Activated naive CD8-positive, alpha-beta T cell (primary cell): ENCODE data around the gene NELL1.

ENCODE experiments used
- H3K27ac Mint-ChIP-seq: one replicate; pipeline ENCODE4 v1.8.0; 2021; ENCODE audit warnings: mixed read lengths
- H3K27me3 Mint-ChIP-seq: one replicate; pipeline ENCODE4 v1.8.0; 2021; ENCODE audit warnings: mixed read lengths
- H3K36me3 Mint-ChIP-seq: one replicate; pipeline ENCODE4 v1.8.0; 2021; ENCODE audit warnings: mixed read lengths
- H3K4me1 Mint-ChIP-seq: one replicate; pipeline ENCODE4 v1.8.0; 2021; ENCODE audit warnings: low read depth, mixed read lengths
- H3K4me3 Mint-ChIP-seq: one replicate; pipeline ENCODE4 v1.8.0; 2021; ENCODE audit warnings: mild to moderate bottlenecking, mixed read lengths
- H3K9me3 Mint-ChIP-seq: one replicate; pipeline ENCODE4 v1.8.0; 2021; ENCODE audit warnings: low read depth, mixed read lengths

The NELL1 gene

DNA sequence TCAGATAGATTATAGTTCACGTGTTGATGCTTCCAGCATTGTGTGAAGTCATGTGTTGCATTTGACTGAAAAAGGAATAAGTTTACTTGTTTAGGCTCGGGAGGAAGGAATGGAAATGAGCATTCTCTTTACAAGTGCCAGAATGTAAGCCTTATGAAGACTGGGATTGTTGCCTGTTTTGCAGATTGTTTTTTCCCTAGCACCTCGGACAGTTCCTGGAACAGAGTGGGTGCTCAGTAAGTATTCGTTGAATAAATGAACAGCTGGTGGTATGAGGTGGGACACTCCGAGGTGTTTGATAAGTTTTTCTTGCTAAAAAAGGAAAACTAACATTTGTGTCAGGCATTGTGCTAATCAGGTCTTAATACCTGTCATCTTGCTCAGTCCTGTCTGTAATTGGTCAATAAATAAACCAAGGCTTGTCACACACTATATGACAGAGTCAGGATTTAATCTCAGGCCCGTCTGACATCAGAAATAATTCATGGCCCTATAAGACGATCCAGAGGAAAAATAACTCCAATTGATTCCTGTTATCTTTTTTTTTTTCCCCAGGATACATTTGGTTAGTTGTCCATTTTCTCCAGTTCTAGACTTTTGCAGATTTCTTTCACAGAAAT lies 304.7 kb downstream of the NELL1 start:
- no peak overlapping the region for H3K27ac Mint-ChIP-seq
- H3K36me3 Mint-ChIP-seq: no peaks in the 10 kb centered on the region
- no peaks in the 10 kb centered on the region for H3K27me3 Mint-ChIP-seq
- H3K4me1 Mint-ChIP-seq: no peaks in the 10 kb centered on the region
- H3K9me3 Mint-ChIP-seq: no peaks in the 10 kb centered on the region
- H3K4me3 Mint-ChIP-seq: no peak overlapping the region

DNA sequence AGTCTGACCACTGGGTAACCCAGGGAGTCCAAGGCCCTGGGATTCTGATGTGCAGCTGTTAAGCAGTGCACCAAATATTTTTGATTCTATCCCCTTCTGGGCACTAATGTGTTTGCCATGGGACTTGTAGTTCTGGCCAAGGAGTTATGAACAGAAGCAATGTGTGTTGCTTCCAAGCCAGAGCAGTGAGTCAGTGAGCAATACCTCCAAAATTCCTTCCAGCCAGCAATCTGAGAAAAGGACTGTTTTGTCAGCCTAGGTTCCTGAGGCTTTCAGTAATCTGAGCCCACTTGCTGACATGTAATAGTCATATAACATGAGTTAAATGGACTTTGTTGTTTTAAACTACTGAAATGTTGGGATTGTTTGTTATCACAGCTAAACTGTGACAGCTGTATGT lies 311.4 kb downstream of the NELL1 start:
- no peak overlapping the region for H3K4me3 Mint-ChIP-seq

DNA sequence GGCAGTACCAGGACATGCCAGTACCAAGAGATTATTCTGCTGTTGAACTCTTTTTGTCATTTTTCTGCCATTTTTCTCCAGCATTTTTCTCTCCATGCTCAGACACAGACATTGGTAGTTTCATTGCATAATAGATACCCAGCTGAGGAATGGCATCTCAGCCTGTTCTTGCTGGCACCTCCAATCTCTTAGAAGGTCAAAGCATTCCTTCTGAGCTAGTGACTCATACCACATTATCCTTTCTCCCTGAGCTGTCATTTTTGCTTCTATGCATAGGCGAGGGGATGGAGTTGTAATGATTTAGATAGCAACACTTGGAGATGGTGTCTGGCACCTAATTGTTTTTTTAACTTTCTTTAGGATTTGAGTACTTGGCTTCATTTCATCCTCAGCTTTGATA lies 321.1 kb downstream of the NELL1 start:
- no peak overlapping the region for H3K27ac Mint-ChIP-seq
- no peaks in the 10 kb centered on the region for H3K36me3 Mint-ChIP-seq
- peaks cover 9% of the 10 kb centered on the region for H3K9me3 Mint-ChIP-seq
- no peak overlapping the region for H3K4me3 Mint-ChIP-seq
- no peaks in the 10 kb centered on the region for H3K27me3 Mint-ChIP-seq
- H3K4me1 Mint-ChIP-seq: no peaks in the 10 kb centered on the region

More for the DNA sequence above, 311.4 kb downstream of the NELL1 start:
- H3K36me3 Mint-ChIP-seq: no peaks in the 10 kb centered on the region
- no peak overlapping the region for H3K27ac Mint-ChIP-seq
- H3K4me1 Mint-ChIP-seq: no peaks in the 10 kb centered on the region
- no peaks in the 10 kb centered on the region for H3K27me3 Mint-ChIP-seq
- H3K9me3 Mint-ChIP-seq: peaks cover 3% of the 10 kb centered on the region

DNA sequence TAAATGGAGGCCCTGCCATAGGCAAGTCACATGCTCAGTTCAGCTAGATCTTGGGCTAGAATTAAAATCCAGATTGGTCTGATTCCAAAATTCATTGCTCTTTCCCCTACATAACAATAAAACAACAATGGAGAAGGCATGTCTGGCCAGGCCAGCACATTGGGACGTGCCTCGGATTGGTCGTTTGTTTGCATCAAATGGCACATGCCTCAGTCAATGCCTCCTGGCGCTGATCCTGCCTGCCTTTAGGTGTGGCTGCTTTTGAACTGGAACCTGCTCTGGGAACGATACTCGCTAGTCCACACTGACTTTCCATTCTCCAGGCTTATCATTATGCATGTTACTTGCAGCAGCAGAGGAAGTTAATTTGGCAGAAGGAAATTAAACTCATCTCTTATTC lies 322.1 kb downstream of the NELL1 start:
- no peaks in the 10 kb centered on the region for H3K27me3 Mint-ChIP-seq
- H3K4me1 Mint-ChIP-seq: no peaks in the 10 kb centered on the region
- H3K9me3 Mint-ChIP-seq: peaks cover 13% of the 10 kb centered on the region
- no peak overlapping the region for H3K27ac Mint-ChIP-seq
- H3K36me3 Mint-ChIP-seq: no peaks in the 10 kb centered on the region
- H3K4me3 Mint-ChIP-seq: no peak overlapping the region

DNA sequence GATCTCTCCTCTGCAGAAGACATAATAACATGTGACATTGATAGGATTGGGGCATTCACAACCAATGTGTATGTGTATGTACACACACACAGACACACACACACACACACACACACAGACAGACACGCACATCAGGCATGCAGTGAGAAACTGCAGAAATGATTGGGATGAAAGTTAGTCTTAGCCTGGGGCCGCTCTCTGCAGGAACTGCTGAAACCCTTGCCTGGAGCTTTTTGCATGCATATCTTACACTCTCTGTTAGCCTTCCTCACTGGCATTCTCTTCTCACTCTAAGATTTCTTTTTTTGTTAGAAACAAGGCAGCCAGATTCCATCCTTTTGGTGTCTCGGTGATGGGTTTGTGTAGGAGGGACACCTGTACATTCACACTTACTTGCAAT lies 337.9 kb downstream of the NELL1 start:
- Mint-ChIP-seq H3K36me3 (no peaks in the 10 kb centered on the region), H3K27me3 (peaks cover 2% of the 10 kb centered on the region), H3K4me1 (no peaks in the 10 kb centered on the region), H3K27ac (no peak overlapping the region), H3K9me3 (peaks cover 12% of the 10 kb centered on the region), H3K4me3 (no peak overlapping the region)

DNA sequence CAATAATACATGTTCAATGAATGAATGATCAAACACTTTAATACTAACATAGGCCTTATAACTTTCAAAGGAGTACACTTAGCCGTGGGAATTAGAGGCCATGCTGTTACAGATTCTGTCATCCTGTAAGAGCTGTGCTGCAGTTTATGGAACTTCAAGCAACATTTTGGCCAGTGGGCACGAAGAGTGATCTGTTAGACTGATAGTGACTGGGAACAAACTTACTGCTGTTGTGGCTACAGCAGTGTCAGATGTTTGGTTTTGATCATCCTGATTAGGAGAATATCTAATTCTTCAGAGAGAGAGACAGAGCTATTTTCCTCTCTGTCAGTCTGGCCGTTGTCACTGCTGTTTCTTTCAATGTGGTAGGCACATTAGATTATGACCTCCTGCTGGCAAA lies 348.9 kb downstream of the NELL1 start:
- no peak overlapping the region for H3K4me3 Mint-ChIP-seq
- no peaks in the 10 kb centered on the region for H3K4me1 Mint-ChIP-seq
- peaks cover 1% of the 10 kb centered on the region for H3K27me3 Mint-ChIP-seq
- H3K36me3 Mint-ChIP-seq: no peaks in the 10 kb centered on the region
- no peak overlapping the region for H3K27ac Mint-ChIP-seq
- peaks cover 4% of the 10 kb centered on the region for H3K9me3 Mint-ChIP-seq

DNA sequence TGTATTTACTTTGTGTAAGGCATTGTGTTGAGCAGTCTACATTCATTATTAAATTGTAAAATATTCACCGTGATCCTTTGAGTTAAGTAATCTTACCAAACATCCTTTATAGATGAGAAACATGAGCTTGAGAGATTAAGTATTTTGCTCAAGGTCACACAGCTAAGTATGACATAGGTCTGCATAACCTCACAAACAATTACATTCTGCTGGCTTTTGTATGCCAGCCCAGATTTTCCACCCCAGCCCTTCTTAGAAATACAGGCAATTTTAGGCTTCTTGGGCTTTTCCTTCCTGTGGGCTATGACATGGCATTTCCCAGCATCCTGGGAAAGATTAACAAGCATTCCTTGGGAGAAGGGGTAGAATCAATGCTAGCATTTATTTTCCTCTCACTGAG lies 357.3 kb downstream of the NELL1 start:
- H3K9me3 Mint-ChIP-seq: peaks cover 4% of the 10 kb centered on the region
- no peak overlapping the region for H3K27ac Mint-ChIP-seq
- no peaks in the 10 kb centered on the region for H3K36me3 Mint-ChIP-seq

DNA sequence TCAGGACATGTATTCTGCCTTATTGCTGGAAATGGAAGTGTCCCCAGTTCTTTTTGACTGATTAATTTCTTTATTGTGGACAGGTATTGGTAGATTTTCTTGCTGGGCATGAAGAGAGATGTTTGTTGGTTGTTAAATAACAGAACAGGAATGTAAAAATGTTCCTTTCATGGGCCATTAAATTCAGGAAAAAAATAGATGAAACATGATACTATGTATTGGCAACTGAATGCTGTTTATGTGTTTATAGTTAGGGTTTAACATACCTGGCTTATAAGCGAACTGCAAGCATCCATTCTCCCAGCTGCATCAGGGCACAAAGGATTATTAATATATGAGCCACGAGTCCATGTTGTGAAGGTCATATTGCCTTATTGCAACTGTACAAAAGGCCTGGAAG lies 368.5 kb downstream of the NELL1 start:
- peaks cover 10% of the 10 kb centered on the region for H3K9me3 Mint-ChIP-seq
- H3K4me1 Mint-ChIP-seq: no peaks in the 10 kb centered on the region
- no peak overlapping the region for H3K4me3 Mint-ChIP-seq
- no peaks in the 10 kb centered on the region for H3K36me3 Mint-ChIP-seq
- no peak overlapping the region for H3K27ac Mint-ChIP-seq
- no peaks in the 10 kb centered on the region for H3K27me3 Mint-ChIP-seq

More for the DNA sequence above, 357.3 kb downstream of the NELL1 start:
- Mint-ChIP-seq H3K4me1 (no peaks in the 10 kb centered on the region), H3K27me3 (no peaks in the 10 kb centered on the region), H3K4me3 (no peak overlapping the region)

DNA sequence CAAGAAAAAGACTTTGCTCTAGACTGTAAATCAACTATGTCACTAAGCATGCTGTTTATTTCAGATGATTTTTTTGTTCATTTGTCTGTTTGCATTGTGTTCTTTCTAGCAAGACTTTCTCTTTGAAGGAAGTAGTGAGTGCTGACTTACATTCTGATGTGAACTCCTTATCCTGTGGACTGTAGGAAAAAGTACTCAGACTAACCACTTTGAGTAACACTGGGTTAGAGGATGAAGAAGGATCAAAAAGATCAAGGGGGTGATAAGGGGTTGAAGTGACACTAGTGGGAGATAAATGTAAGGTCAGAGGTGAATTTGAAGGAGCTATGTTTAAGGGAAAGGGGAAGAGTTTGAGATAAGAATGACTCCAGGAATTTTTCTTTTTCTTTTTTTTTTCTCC lies 369.4 kb downstream of the NELL1 start:
- Mint-ChIP-seq H3K27ac (no peak overlapping the region), H3K4me1 (no peaks in the 10 kb centered on the region), H3K4me3 (no peak overlapping the region), H3K27me3 (no peaks in the 10 kb centered on the region), H3K36me3 (no peaks in the 10 kb centered on the region), H3K9me3 (peaks cover 10% of the 10 kb centered on the region)

DNA sequence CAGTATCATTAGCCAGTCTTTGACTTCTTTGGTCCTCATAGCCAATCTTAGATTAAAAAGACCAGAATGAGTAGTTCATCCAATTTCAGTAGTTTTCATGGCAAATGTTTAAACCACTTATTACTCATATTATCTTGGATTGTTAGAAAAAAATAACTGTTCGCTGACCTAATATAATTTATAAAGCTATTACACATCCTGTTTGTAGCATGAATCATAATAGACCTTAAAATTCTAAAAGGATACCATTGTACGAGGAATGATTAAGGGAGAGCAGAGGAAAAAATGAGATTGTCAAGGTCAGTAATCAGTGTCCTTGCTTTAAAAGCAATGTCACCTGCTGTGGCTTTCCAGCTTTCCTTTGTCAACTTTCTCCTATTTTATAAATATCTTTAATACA lies 371.2 kb downstream of the NELL1 start:
- Mint-ChIP-seq H3K27me3 (no peaks in the 10 kb centered on the region), H3K4me1 (no peaks in the 10 kb centered on the region), H3K27ac (no peak overlapping the region), H3K9me3 (peaks cover 10% of the 10 kb centered on the region), H3K36me3 (no peaks in the 10 kb centered on the region), H3K4me3 (no peak overlapping the region)

DNA sequence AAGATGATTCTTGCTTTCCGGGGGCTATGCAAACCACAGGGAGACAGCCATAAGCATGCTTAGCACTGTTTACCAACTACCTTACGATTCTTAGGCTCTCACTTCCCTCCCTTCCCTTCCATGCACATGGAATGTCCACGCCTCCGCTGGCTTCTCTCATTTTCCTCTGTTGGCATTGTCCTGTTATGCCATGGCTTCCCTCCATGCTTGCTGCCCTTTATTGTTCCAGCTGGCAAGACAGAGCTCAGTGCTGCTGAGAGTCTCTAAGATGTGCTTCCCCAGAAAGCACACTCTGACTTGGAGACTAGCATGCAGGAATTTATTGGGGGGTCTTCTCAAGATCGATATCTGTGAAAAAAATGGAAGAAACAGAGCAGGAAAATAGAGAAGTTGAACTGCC lies 379.2 kb downstream of the NELL1 start:
- Mint-ChIP-seq H3K27ac (no peak overlapping the region), H3K4me1 (no peaks in the 10 kb centered on the region), H3K4me3 (no peak overlapping the region), H3K27me3 (peaks cover 2% of the 10 kb centered on the region), H3K36me3 (no peaks in the 10 kb centered on the region), H3K9me3 (no peaks in the 10 kb centered on the region)

DNA sequence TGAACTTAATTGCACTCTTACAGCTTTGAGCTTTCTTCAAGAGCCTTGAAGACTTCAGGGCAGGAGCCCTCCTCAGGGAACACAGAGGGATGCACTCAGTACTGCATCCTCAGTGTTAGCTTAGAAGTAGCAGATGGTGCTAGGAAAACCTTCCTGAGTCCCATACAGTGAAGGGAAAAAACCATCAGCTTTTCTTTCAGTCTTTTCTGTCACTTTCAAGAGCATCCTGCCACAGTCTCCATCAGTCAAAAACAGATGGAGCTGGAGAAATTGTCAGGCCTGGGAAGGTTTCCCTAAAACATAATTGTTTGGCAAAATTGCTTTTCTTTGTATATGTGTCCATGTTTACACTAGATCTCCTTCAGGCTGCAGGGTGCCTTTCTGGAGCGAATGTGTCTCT lies 384.1 kb downstream of the NELL1 start:
- Mint-ChIP-seq H3K36me3 (no peaks in the 10 kb centered on the region), H3K4me3 (no peak overlapping the region), H3K4me1 (no peaks in the 10 kb centered on the region), H3K9me3 (peaks cover 2% of the 10 kb centered on the region), H3K27me3 (peaks cover 2% of the 10 kb centered on the region), H3K27ac (no peak overlapping the region)

DNA sequence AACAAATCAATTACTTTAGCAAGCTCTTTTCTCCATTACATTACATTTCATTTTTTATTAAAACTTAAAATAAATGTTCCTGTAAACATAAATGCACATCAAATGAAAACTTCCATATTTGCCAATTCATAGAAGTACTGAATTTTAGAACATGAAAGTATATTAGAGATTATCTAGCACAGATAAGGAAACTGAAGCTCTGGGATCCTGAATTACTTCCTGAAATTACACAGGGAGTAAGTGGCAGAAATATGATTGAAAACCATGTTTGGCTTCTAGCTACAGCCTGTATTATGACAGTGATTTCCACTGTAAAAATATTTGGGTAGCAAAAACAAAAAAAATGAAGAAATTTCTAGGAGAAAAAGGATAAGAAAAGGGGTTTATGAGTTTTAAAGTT lies 387.3 kb downstream of the NELL1 start:
- no peaks in the 10 kb centered on the region for H3K36me3 Mint-ChIP-seq
- H3K27ac Mint-ChIP-seq: no peak overlapping the region
- H3K27me3 Mint-ChIP-seq: no peaks in the 10 kb centered on the region
- peaks cover 3% of the 10 kb centered on the region for H3K9me3 Mint-ChIP-seq
- no peaks in the 10 kb centered on the region for H3K4me1 Mint-ChIP-seq
- H3K4me3 Mint-ChIP-seq: no peak overlapping the region

DNA sequence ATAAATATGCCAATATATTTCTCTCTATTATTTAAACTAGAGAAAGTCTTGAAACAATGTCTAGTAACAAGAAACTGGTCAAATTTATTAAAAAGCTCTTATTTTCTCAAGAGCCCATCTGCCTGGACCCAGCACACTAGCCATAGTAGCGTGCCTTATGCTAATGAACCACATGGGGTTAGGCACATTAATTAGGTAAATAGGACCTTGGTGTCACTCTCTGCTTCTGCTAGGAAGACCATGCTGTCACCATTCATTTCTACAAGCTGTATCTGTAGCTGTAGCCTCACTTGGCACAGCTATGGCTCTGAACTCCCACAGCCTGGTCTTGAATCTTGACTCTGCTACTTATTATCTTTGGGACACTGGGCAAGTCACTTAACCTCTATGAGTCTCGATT lies 390.5 kb downstream of the NELL1 start:
- Mint-ChIP-seq H3K36me3 (no peaks in the 10 kb centered on the region), H3K27ac (no peak overlapping the region), H3K27me3 (no peaks in the 10 kb centered on the region), H3K9me3 (peaks cover 7% of the 10 kb centered on the region), H3K4me1 (no peaks in the 10 kb centered on the region), H3K4me3 (no peak overlapping the region)

DNA sequence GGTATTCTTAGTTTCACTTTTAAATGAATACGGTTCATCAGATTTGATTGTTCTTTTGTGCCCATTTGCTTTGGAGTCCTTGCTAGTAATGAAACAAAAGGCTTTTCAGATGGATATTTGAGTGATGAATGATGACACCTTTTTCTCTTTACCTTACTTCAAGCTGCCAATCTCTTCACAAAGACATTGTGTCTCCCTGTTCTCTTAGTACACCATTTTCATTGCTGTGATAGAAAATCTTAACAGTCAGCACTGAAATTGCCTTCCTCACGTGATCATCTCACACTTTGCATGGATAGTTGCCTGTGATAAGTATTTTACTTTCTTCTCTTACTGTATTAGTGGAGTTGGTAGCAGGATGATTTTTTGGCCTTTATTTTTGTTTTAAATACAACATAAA lies 396.6 kb downstream of the NELL1 start:
- Mint-ChIP-seq H3K27ac (no peak overlapping the region), H3K9me3 (peaks cover 4% of the 10 kb centered on the region), H3K27me3 (no peaks in the 10 kb centered on the region), H3K4me3 (no peak overlapping the region), H3K4me1 (no peaks in the 10 kb centered on the region), H3K36me3 (no peaks in the 10 kb centered on the region)

DNA sequence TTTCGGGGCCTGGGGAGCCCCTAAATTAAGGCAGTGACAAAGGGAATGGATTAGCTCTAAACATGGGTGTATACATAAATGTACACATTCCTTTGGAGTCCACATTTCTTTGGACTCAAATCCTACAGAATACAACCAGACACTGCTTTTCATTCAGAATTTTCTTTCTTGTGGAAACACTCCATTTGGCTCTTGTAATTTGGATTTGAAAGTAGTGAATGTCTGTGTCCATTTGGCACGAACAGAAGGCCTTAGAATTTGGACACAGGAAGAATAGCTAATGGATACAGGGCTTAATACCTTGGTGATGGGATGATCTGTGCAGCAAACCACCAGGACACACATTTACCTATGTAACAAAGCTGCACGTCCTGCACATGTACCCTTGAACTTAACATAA lies 399.5 kb downstream of the NELL1 start:
- Mint-ChIP-seq H3K4me1 (no peaks in the 10 kb centered on the region), H3K27ac (no peak overlapping the region), H3K27me3 (no peaks in the 10 kb centered on the region), H3K9me3 (no peaks in the 10 kb centered on the region), H3K4me3 (no peak overlapping the region), H3K36me3 (no peaks in the 10 kb centered on the region)
